GM19438 (cell line): ENCODE data around the gene CCDC88A.
"Not testable (repeated sequence)": the region's sequence is repeated elsewhere in the genome, so short reads cannot be mapped to it uniquely, and the experiment has no call there.

Experiments
- ATAC-seq: cut with Tn5 transposase; IDR thresholded peaks from one replicate; pipeline ENCODE4 v1.9.1; 2021; ENCODE audit warnings: low read depth; ENCODE audit not compliant: unreplicated experiment

Gene CCDC88A, protein sequence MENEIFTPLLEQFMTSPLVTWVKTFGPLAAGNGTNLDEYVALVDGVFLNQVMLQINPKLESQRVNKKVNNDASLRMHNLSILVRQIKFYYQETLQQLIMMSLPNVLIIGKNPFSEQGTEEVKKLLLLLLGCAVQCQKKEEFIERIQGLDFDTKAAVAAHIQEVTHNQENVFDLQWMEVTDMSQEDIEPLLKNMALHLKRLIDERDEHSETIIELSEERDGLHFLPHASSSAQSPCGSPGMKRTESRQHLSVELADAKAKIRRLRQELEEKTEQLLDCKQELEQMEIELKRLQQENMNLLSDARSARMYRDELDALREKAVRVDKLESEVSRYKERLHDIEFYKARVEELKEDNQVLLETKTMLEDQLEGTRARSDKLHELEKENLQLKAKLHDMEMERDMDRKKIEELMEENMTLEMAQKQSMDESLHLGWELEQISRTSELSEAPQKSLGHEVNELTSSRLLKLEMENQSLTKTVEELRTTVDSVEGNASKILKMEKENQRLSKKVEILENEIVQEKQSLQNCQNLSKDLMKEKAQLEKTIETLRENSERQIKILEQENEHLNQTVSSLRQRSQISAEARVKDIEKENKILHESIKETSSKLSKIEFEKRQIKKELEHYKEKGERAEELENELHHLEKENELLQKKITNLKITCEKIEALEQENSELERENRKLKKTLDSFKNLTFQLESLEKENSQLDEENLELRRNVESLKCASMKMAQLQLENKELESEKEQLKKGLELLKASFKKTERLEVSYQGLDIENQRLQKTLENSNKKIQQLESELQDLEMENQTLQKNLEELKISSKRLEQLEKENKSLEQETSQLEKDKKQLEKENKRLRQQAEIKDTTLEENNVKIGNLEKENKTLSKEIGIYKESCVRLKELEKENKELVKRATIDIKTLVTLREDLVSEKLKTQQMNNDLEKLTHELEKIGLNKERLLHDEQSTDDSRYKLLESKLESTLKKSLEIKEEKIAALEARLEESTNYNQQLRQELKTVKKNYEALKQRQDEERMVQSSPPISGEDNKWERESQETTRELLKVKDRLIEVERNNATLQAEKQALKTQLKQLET (N-terminal part only)

DNA sequence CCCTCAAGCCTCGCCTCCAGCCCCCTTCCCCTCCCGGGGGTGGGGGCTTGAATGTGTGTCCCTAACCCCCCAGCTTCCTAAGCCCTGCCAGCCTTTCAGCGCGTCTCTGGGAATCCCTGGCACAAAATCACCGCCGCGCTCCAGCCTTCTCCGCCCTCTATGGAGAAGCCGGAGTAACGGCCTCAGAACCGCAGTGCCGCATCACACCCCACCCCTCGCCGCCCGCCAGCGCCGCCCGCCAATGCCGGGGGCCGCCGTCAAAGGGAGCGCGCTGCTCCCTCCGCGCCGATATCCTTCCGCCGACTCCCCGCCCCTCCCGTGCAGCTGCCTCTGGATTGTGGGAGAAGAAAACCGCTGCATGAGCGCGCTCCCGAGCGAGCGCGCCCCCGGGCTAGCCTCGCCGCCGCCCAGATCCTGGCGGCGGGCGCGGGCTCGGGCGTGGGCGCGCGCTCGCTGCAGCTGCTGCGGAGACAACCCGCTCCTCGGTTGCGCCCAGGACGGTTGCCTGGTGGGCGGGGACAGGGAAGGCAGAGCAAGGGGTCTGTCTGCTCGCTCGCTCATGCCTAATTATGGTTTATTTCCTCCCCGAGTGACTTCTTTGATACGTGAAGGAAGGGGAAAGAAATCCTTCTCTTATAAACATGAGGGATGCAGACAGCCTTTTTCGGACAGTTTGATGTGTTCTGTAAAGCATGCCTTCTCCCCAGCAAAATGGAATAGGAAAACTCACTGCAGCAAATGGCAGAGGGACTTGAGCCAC lies at the start of gene CCDC88A:
Gene CCDC88A (minus strand): TSS at position 178 of the 760 bp plus-strand sequence. CDS start 777 bp downstream, outside the sequence.
- peak; percentile 82 for ATAC-seq

DNA sequence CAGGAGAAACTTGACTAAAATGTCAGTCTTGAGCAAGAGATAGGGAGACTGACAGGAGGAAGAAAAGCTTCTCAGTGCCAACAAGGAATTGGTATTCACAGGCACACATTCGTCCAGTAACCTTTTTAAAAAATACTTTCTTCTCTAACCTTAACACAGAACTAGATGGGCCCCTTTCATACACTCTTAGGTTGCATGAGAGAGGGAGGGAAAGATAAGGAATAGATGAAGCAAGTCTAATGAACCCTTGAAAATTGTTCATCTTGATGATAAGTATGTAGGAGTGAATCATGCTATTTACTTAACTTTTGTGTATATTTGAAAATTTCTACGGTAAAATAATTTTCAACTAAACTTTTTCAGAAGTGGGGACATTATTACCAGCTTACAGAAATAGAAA lies 42.0 kb upstream of the CCDC88A start:
- no peak for ATAC-seq

DNA sequence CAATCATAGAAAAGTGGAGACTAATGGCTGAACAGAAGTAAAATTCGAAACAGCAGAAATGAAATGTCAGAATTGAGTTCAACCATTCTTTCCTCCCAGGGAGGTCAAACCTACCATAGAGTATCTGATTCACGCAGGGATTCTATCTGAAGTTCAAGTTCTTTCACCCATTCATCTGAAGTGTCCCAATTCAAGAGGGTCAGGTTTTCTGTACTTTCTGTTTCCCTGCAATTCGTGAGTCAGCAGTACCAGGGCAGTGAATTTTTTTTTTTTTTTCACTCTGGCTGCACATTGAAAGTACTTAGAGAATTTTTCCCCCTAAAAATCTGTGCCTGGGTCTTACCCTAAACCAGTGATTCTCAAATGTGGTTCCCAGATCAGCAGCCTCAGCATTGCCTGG lies 40.9 kb upstream of the CCDC88A start:
- ATAC-seq: no peak

DNA sequence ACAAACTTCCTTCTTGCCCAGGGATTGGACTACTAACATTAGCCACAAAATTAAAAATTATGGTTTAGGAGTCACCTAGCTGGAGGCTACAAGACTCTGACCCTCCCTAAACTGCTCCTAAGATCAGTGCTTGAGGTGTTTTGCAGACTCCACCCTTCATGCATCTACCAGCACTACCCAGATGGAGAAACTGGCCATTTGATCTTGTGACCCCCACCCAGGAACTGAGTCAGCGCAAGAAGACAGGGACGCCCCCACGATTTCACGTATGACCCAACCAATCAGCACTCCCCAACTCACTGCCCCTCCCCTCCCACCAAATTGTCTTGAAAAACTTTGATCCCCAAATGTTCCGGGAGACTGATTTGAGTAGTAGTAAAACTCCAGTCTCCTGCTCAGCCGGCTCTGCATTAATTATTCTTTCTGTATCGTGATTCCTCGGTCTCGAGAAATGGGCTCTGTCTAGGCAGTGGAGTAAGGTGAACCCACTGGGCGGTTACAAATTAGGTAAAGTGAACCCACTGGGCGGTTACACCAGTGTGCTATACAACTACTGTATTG lies 40.1 kb upstream of the CCDC88A start:
- no peak for ATAC-seq

DNA sequence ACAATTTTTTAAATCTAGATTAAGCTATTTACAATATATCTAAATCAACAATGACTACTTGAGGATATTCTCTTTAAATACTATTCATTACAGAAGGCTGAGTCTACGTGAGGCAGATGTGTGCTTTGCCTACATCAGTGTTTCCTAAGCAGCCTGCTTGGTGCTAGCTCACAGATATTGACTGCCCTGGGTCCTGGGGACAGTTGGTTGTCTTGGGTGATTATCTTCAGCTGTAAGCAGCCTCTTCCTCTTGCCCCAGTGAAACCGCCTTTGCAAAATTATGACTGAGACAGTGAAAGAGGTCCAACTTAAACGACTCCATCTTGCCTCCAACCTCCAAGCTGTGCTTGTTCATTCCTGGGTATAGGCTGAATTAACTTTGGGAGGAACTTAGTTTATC lies 39.6 kb upstream of the CCDC88A start:
- no peak for ATAC-seq

DNA sequence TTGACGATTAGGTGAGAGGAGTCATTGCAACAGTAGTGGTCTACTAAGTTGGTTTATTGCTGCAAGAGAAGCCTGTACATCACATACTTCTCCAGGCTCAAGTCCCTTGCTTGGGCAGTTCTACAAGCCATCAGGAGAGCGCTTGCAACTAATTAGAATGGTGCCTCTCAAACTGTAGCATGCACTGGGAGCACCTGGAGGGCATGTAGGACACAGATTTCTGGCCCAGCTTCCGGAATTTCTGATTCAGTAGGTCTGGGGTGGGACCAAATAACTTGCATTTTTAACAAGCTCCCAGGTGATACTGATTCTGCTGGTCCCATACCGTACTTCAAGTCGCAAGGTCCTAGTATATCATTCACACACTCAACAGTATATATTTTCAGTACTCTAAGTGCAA lies 34.5 kb upstream of the CCDC88A start:
- no peak for ATAC-seq

DNA sequence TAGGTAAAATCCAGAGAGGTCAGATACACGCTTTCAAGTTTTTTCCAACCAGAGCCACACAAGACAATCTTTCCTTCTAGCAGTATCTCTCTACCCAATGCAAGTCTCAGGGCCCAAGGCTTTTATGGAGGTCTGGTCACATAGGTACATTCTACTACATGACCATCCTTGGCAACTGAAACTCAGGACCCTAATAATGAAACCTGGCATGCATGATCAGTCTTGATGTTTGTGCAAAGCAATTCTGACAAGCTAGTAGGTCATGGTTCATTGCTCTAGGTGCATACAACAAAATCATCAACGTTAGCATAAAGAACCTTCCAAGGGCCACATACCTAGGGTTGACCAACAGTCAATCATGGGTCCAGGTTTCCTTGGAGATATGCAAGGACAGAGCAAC lies 33.2 kb upstream of the CCDC88A start:
- peak; percentile 61 for ATAC-seq

DNA sequence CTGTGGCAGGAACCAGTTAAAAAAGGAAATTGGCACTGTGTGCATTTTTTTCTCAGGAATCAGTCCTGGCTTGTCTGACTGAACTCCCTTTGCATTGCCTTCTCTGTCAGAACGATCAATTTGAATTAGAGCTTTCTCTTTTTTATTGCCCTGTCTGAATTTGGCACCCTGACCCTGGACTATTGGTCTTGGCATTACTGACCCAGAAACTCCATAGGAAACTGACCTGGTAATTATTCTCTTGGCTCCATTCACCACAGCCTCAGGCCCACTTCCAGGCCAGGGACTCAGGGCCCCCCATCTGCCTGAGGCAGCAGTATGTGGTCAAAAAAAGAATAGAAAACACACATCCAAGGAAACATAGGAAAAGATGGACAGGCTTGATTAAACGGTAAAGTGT lies 32.0 kb upstream of the CCDC88A start:
- ATAC-seq: no peak

DNA sequence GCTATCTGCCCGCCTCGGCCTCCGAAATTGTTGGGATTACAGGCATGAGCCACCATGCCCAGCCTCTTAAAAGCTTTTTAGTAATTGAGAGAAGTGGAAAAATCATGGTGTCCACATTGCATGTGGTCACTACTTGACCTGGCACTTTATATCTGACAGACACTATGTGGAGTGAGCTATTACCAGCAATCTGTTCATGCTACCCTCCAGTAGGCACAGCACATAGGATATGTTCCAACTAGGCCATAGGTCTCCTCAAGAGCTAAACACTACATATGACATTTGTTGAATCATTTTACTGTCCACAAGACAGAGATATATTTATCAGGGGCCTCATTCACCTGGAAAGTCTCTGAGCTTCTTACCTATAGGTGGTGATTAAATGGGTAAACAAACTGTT lies 30.4 kb upstream of the CCDC88A start:
- not testable (repeated sequence) for ATAC-seq

DNA sequence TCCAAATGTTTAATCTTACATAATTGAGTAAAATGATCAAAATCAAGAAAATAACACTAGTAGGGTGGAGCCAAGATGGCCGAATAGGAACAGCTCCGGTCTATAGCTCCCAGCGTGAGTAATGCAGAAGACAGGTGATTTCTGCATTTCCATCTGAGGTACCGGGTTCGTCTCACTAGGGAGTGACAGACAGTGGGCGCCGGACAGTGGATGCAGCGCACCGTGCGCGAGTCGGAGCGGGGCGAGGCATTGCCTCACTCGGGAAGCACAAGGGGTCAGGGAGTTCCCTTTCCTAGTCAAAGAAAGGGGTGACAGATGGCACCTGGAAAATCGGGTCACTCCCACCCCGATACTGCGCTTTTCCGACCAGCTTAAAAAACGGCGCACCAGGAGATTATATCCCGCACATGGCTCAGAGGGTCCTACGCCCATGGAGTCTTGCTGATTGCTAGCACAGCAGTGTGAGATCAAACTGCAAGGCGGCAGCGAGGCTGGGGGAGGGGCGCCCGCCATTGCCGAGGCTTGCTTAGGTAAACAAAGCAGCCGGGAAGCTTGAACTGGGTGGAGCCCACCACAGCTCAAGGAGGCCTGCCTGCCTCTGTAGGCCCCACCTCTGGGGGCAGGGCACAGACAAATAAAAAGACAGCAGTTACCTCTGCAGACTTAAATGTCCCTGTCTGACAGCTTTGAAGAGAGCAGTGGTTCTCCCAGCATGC lies 22.5 kb upstream of the CCDC88A start:
- ATAC-seq: not testable (repeated sequence)

DNA sequence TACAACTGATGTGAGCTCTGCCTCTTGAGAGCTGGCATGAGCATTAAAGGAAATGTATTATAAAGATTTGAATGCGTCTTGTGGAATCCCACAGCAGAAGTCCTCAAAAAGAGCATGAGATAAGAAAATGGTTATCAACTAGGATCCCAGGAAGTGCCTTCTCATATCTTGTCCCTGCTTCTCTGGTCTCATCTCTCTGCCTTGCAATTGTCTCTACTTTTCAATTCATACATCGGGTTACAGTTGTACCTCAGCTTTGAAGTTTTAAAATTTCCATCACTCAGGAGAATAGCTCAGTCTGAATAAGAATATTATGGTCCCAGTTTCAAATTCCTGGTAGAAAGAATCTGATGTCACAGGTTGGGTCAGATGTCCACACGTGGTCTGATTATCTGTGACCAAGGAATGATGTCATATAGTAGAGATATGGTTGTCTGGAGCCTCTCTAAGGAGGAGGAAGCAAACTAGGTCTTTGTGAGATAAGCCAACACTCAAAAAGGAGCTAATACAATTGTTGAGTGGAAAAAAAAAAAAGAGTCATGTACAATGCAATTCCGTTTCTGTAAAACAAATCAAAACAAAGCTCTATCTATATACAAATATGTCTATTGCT lies 21.7 kb upstream of the CCDC88A start:
- no peak for ATAC-seq

DNA sequence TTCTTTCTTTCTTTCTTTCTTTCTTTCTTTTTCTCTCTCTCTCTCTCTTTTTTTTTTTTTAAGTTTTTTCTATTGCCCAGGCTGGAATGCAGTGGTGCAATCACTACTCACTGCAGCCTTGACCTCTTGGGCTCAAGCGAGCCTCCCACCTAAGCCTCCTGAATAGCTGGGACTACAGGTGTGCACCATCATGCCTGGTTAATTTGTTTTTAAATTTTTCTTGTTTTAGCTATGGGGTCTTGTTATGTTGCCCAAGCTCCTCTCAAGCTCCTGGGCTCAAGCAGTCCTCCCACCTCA lies 19.4 kb upstream of the CCDC88A start:
- no peak for ATAC-seq

DNA sequence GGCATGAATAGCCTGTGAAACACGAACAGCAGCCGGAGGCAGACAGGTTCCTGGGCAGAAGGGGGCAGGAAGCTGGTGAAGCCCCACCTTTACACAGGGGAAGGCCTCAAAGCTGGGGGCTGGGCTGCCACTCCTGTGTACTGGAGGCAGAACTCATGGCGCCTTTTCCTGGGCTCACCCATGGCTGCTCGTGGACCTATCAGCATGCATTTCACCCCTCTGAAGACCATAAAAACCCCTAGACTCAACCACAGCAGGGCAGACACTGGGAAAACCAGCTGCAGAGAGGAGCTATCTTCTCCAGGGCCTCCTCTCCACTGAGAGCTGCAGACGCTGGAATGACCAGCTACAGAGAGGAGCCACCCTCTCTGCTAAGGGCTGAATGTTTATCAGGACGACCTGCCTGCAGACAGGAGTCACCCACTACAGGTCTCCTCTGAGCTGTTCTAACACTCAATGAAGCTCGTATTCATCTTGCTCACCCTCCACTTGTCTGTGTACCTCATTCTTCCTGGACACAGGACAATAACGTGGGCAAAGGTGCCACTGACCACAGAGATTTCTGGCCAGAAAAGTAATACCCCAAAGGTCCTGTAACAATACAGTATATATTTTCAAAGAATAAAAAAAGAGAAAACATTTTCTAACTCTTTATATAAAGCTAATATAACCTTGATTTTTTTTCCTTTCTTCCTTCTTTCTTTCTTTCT lies 18.9 kb upstream of the CCDC88A start:
- no peak for ATAC-seq

DNA sequence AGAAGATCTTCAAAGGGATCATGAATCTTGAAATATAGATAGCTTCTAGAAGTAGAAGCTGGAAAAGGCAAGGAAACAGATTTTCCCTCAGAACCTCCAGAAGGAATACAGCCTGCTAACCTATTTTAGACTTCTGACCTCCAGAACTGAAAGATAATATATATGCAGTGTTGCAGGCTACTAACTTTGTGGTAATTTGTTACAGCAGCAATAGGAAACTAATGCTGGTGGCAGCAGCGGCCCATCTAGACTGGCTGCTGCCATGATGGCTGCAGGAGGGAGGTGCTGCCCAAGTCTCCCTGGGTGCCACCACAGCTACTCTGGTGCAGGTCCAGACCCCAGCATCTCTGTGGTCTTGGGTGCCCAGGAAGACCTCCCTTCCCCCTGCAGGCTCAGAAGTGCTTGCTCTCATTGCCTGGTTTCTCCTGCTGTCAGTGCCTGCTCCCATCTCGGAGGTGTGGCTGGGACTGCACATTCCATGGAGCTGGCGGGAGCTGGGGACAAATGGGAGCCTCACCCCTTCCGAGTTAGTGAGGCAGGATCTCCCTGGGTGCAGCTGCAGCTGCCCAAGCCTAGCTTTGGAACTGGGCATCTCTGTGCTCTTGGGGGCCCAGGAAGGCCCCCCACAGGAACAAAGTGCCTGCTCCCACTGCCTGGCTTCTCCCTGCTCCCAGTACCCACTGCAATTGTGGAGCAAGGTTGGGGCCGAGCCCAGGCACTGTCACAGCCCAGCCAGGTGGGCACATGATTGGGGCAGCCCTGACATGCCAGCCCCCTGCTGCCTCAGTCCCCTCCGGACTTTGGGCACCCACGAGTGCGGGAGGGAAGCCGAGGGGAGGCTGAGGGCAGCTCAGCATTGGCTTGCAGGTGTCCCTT lies 18.1 kb upstream of the CCDC88A start:
- no peak for ATAC-seq

DNA sequence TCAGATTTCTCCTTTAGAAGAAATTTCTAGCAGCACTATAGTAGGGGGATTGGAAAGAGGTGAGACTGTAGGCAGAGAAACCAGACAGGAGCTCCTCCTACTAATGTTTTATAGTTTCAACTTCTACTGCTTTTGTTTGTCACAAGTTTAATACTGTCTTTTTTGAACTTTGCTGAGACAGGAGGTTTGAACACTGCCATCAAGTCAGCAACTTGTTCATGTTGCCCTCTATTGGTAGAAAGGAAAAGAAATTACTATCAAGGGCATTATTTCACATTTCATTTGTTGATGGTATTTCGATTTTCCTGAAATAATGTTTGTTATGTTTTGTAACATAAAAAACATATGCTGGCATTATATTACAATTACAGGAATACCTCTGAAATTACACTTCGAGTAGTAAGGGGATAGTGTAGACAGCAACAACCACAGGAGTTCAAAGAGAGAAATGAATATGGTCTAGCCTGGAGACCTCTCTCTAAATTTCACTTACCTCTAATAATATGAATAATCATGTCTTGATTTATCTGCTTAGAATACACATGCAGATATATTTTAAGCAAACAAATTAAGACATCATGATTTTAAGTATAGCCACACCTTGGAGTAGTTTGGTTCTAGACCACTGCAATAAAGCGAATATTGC lies 12.4 kb upstream of the CCDC88A start:
- ATAC-seq: no peak

DNA sequence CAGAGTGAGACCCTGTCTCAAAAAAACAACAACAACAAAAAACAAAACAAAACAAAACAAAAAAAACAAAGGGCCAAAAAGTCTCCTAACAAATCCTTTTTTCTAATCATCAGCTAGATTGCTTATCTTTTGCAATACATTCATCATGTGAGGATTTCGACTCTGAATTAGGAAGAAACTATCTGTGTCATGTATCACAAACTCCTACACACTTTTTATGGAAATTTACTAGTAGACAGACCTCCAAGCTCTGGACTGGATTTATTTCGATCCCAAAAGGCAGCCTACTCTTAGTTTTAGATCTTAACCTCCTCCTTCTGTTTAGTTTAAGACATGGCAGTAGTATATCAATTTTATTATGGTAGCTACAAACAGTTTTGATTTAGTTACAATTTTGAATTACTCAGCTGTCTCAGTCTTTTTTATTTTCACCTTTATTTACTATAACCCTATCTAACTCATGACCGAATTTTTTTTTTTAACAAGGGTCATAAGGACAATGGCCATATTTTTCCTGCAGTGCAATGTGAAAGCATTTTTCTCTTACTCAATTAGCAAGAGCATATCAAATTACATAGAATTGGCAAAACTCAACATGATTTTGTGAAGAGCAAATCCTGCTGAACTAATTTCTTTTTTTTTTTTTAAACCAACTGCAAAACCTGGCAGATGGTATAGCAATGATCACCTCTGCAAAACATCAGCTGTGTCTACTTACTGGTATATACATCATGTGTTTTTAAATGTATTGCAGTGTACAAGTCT lies 10.7 kb upstream of the CCDC88A start:
- no peak for ATAC-seq

DNA sequence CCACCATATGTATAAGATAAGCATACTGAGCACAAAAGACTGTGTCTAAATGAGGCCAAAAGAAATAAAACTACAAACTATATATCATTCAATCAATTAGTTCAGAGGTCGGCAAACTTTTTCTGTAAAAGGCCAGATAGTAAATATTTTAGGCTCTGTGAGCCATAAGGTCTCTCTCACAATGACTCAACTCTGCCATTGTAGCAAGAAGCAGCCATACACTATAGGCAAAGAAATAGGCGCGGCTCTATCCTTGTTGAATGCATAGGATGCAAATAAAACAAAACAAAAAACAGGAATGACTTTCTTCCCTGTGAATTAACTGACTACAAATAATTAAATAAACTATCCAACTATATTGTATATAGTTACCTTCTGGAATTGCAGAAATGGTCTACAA lies 8.6 kb upstream of the CCDC88A start:
- ATAC-seq: no peak
